Activated CD8-positive, alpha-beta memory T cell treated with anti-CD3 and anti-CD28 coated beads for 4 hours (primary cell): ENCODE data around the gene SMIM1.
A peak's percentile ranks its signal among the peaks of the same experiment; 100 is the strongest.
"Not testable (repeated sequence)": the region's sequence is repeated elsewhere in the genome, so short reads cannot be mapped to it uniquely, and the experiment has no call there.

Experiments
- DNase-seq, 2 donors: peaks; one replicate each; pipeline ENCODE4 v3.0.0-alpha.2; 2020; ENCODE audit warnings: low read depth in 2 of 2

Gene SMIM1

DNA sequence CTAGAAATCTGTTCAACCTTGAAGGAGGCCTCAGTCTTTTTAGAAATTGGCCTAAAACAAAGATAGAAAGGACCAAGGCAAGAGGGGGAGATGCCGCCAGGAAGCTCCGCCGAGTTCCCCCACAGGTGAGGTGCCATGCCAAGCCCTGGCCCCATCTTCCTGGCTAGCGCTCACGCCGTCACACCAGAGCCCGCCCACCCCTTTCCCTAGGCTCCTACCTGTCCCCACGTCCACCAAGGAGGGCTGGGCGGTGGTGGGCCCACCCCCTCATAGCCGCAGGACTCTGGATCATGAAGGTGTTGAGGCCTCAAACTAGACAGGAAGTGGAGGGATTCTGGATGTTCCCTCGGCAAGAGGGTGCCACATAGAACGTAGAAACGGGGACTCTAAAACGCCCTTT, 35.8 kb upstream of the SMIM1 start:
- no peak for DNase-seq

DNA sequence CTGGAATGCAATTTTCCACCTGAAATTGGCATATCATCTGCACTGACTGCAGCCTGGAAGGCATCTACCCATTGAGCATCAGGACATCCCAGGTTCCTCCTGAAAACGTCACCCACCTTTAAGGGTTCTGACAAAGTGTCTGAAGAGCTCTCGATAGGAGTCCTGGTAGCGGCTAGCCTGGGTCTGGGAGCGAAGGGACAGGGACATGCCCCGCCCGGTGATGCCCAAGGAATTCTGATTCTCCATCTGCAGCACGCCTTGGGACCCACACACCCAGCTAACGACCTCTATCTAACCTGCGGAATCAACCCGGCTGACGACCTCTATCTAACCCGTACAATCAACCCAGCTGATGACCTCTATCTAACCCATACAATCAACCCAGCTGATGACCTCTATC, 33.6 kb upstream of the SMIM1 start:
- DNase-seq = no peak

GRCh38 chr1:3740042-3740441, 32.5 kb upstream of the SMIM1 start:
- DNase-seq = no peak

DNA sequence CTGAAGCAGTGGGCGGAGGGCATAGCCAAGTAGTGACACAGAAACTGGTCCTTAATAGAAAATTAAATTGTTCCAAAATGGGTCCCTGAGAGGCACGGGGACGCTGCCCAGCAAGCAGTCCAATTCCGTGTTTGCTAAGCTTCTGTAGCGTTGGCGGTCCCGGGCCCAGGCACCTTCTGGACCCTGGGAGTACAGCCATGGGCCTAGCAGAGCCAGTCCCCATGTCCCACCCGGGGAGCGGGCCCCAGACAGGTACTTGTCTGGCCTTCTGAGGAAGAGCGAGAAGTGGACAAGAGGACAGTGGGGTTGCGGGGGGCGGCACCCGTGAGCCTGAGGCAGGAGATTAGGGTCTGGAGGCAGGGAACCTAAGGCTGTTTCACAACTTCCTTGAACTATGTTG, 31.8 kb upstream of the SMIM1 start:
- no peak for DNase-seq

DNA sequence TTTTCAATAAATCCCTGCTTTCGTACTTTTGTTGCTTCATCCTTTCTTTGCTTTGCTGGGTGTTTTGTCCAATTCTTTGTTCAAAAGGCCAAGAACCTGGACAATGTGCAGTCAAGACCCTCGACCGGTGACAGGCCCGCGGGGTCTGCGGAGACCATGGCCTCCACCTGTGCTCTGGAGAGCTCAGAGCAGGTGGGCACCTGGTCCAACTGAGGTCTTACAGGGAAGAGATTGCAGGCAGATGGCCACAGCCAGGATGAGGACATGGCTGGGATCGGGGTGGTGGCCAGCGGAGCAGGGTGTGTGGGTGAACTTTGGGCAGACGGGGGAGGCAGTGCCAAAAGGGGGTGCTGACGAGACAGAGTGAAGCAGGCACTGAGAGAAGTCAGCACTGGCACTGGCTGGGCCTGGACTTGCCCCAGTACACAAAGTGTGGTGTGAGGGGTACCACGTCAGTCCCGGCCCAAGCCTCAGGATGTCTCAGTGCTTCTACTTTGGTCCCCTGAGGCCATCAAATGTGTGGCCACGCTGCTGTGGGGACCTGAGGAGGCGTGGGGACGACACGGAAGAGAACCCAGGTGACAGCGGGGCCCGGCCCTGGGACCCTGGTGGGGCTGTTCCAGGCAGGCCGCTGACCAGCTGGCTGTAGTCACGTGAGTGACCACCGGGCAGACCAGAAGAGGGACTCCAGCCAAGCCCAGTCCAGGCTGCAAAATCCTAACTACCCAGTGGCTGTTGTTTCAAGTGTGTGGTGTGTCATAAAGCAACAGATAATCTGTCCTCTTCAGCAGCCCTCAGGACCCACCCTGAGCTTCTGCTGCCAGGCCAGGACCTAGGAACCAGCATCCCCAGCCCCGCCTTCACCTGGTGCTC, 30.7 kb upstream of the SMIM1 start:
- no peak for DNase-seq

- no peak for DNase-seq
Measured at GRCh38 chr1:3742439-3743298, 29.9 kb upstream of the SMIM1 start.

DNA sequence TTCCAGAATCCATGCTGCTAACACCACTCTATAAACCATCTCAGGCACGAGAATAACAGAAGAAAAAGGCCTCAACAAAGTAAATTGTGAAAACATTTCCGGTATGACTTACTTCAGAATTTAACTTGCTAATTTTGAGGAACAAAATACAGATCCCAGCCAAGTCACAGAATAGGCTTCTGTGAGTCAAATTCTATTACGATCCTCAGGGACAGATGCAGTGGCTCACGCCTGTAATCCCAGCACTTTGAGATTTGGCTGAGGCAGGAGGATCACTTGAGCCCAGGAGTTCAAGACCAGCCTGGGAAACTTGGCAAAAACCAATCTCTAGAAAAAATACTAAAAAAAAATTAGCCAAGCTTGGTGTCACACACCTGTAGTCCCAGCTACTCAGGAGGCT, 29.1 kb upstream of the SMIM1 start:
- DNase-seq = no peak

DNA sequence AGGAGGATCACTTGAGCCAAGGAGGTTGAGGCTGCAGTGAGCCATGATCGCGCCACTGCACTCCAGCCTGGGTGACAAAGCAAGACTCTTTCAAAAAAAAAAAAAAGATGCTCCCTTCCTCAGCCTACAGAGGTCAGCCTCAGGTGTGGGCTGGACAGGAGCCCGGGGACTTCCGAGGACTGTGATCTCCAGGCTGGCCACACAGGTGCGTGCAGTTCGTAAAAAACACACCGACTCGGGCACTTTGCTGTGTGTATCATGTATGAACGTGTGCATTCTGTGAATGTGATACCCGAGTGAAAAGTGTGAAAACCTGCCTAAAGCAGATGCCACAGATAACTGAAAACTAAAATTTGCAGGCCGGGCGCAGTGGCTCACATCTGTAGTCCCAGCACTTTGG, 28.7 kb upstream of the SMIM1 start:
- DNase-seq = no peak

GRCh38 chr1:3744646-3745045, 27.9 kb upstream of the SMIM1 start:
- DNase-seq = no peak

DNA sequence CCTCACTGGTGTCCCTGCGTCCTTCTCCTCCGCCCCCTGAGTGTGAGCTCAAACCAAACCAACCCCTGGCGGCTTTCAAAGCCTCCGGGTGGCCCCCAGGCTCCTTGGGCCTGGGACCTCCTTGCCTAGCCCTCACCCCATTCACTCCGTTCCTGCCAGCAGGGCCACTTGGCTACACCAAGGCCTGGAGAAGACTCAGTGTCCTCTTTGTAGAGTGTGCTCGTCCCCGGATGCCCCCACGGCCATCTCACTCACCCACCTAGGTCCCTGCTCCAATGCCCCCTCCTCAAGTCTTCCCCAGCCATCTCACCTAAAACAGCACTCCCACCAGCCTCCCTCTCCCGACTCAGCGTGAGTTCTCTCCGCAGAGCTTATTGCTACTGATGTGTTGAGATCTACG, 27.5 kb upstream of the SMIM1 start:
- no peak for DNase-seq

DNA sequence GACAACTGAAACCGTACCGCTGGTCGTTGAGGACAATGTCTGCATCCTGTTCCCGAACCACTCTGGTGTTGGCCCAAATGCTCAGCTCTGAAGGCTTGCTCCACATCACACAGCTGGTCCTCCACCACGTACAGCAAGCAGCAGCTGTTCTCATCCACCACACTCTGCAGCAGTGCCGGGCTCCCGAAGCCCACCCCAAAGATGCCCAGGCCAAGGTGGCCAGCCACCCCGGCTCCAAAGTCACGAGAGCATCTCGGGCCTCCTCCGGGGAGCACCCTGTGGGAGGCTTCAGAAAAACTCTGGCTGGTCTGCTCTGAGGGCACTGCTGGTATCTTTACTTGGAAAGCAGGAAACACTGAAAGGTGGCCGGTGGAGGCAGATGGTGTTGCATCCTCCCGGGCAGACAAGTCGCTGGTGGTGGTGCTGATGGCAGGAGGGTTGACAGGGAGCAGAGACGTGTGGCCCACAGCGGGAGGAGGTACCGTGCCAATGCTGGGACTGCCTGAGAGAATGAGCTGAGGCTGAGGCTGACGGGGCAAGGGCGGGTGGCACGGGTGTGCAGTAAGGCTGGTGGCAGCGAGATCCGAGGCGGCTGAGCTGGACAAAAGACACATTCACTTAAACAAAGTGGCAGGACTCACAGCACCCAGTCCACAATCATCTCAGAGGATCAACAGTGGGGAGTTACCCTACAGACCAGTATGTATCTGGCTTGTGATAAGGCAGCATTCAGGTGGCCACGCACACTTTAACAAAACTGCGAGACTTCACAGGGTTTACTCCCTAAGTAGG, 26.8 kb upstream of the SMIM1 start:
- DNase-seq = no peak

DNA sequence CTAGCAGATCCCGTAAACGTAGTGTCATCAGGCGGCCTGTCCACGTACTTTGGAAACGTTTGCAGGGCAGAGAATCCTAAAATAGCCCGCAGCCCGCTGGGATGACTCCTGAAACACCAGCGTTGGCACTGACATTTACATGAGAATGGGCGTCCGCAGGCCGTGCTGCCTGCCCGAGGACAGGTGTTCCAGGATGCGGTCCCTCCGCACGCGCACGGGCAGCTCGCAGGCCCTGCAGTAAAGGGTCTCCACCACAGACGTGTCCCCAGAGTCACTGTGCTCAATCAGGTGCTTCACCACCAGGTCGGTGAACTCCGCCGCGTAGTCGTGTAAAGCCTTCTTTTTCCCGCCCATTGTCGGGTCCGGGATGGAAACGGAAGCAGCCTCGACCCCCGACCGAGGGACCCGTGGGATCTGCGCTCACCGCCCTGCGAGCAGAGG, 26.1 kb upstream of the SMIM1 start:
- DNase-seq = no peak

DNA sequence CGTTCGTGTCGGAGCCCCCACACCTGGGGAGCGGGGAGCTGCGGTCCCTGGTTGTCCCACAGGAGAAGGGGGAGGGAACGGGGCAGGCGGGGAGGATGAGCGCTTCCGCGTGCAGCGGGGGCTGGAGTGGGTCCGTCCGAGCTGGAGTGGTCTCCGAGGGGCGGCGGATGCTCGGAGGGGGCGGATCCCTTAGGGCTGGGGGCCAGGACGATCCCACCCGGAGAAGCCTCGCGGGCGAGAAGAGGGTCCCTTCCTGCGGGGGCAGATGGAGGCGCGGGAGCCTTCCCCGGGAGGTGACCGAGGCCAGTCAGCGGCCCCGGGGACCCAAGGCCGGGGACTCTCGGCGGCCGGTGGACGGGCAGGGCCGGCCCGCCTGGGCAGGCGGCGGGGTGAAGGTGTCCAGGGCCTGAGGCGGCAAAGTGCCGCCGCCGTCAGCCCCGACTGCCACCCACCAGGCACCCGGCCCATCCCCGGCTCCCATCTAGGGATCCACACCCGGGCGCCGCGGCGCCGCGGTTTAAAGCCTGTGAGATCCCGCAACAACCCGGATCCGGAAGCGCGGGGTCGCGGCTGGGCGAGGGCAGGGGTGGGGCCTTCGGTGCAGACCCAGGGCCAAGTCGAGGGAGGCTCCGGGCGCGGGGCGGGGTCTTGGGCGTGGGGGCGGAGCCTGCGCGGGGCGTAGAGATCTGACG, 25.6 kb upstream of the SMIM1 start:
- peak; percentile 65 to 71 for DNase-seq

- DNase-seq = no peak
Measured at GRCh38 chr1:3747522-3747848, 25.1 kb upstream of the SMIM1 start.

GRCh38 chr1:3747903-3748302, 24.6 kb upstream of the SMIM1 start:
- DNase-seq = no peak

DNA sequence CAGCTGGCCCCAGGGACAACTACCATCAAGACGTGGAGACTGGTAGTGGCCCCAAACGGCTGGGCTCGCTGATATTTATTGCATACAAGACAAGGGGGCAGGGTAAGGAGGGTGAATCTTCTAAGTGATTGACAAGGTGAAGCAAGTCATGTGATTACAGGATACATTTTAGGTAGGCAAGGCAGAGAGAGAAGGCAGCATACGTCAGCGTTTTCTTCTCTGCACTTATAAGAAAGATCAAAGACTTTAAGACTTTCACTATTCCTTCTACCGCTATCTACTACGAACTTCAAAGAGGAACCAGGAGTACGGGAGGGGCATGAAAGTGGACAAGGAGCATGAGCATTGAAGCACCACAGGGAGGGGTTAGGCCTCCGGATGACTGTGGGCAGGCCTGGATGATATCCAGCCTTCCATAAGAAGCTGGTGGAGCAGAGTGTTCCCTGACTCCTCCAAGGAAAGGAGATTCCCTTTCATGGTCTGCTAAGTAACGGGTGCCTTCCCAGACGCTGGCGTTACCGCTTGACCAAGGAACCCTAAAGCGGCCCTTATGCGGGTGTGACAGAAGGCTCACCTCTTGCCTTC, 24.1 kb upstream of the SMIM1 start:
- not testable (repeated sequence) for DNase-seq

DNA sequence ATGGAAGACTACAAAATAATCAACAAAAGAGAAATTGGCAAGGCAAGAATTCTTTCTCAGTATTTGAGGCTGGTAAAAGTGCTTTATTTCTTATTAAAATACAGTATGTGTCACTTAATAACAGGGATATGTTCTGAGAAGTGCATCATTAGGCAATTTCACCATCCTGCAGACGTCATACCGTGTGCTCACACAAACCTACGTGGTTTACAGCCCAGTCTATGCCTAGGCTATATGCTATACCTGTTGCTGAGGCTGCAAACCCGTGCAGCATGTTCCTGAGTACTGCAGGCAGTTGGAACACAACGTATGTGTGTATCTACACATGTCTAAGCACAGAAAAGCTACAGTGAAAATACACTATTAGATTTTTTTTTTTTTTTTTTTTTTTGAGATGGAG, 23.0 kb upstream of the SMIM1 start:
- DNase-seq = no peak

- DNase-seq = no peak
Measured at GRCh38 chr1:3750741-3751140, 21.8 kb upstream of the SMIM1 start.

- DNase-seq = no peak
Measured at GRCh38 chr1:3752400-3752945, 20.1 kb upstream of the SMIM1 start, which contains the start of gene CCDC27. Gene CCDC27, plus strand, starts transcription at chr1:3752450. Its CDS starts 32 bp downstream, at chr1:3752482.

DNA sequence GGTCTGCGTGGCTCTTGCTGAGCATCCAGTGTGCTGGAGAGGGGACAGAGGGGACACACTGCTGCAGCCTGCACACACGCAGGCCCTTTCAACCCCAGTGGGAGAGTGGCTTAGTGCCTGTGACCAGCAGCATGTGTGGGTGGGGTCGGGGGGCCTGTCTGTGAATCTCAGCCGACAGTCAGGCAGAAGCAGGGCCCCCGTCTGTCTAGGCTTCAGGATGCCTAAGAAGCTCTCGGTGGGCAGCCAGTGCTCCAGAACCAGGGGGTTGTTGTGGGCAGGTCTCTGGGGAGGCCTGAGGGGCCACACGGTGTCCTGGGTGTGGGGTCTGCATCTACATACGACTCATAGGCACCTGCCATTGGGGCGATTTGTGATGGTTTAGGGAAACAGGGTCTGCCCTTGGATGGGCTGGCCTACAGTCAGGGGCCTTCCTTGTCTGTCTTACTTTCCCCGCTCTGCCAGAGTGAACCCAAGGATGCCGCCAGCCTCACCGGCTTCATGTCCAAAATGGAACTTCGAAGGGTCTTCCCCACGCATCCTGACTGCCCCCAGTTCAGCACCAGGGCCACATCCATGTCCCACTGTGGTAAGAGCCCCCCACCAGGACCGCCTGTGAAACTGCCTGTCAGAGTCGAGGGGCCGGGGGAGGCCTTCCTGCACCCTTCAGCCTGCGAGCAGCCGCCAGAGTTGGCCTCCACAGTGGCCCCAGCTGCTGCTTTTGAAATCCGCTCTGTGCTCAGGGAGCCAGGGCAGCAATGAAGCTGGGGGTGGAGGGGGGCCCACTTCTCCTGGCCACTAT, 18.7 kb upstream of the SMIM1 start:
- DNase-seq = no peak
